HEK293 (cell line): ENCODE measurements around the gene KCTD21.

Experiments used
- KLF10 ChIP-seq: fragments of 450-650 bp; IDR thresholded peaks from 2 replicates; pipeline ENCODE4 v1.5.1; 2018; ENCODE audit warnings: missing biosample characterization, mild to moderate bottlenecking, missing genetic modification characterization
- ZSCAN30 ChIP-seq: fragments of 450-650 bp; IDR thresholded peaks from 2 replicates; pipeline ENCODE4 v1.5.1; 2018; ENCODE audit warnings: missing biosample characterization, mild to moderate bottlenecking, missing genetic modification characterization, moderate library complexity

- TF ChIP-seq ZSCAN30 (no peak), KLF10 (no peak)
Measured at GRCh38 chr11:78166855-78167469, 21.5 kb downstream of the KCTD21 start.
